NCI-H146 treated with DMSO at 0.1 percent for 48 hours (cell line): ENCODE measurements around the gene PRICKLE1.

Source experiments
- DNase-seq: peaks from one replicate; lab custom pipeline; 2025; ENCODE audit not compliant: unreplicated experiment; lab: John Stamatoyannopoulos, UW

The PRICKLE1 gene

GRCh38 chr12:42589465-42590329 lies at the start of gene PRICKLE1:
Gene PRICKLE1, minus strand, starts transcription at chr12:42589746. Its CDS starts 117,230 bp downstream, at chr12:42472516.
- DNase-seq: no peak

DNA sequence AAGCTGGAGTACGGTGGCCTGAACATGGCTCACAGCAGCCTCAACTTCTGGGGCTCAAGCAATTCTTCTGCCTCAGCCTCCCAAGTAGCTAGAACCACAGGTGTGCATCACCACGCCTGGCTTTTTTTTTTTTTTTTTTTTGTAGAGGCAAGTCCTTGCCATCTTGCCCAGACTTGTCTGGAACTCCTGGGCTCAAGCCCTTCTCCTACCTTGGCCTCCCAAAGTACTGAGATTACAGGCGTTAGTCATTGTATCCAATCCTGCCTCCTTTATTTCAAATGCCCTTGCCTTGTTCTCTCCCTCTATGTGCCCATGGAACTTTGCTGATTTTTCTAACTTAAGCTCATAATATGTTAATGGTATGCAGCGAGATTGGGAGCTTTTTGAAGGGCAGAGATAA lies 49.2 kb upstream of the PRICKLE1 start:
- DNase-seq: no peak

- no peak for DNase-seq
These were observed 48.5 kb upstream of the PRICKLE1 start for GRCh38 chr12:42638011-42638410.

DNA sequence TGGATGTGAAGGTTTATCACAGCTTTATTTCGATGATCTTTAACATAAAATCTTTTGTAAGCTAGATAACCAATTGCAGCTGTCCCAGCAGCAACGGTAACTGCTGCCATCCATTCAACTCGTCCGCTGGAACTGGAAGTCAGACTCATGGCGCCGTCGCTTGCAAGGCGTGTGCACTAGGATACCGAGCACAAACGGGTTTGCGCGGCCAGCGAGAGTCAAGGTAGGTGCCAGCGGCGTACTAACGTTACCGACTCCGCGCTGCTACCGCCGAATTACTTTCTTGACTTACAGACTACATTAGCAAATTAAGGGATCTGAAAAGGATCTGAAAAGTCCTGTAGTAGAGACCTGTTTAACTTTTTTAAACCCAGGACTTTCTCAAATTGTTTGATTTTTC lies 47.4 kb upstream of the PRICKLE1 start:
- DNase-seq: no peak

- DNase-seq: no peak
These were observed 44.0 kb upstream of the PRICKLE1 start for GRCh38 chr12:42633594-42633993.

DNA sequence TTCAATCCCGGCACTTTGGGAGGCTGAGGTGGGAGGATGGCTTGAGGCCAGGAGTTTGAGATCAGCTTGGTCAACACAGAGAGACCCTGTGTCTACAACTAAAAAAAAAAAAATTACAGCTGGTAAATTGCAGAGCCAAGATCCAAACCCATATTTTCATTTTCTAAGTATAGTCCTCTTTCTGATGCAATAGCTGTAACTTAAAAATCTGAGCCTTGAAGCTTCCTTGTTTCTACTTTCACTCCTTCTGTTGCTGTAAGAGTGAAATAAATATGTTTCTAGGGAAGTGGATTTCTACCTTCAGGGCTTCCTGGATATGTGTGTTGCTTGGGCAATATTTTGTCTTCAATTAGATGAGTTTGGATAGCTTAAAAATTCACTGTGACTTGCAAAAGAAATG lies 42.0 kb upstream of the PRICKLE1 start:
- no peak for DNase-seq

DNA sequence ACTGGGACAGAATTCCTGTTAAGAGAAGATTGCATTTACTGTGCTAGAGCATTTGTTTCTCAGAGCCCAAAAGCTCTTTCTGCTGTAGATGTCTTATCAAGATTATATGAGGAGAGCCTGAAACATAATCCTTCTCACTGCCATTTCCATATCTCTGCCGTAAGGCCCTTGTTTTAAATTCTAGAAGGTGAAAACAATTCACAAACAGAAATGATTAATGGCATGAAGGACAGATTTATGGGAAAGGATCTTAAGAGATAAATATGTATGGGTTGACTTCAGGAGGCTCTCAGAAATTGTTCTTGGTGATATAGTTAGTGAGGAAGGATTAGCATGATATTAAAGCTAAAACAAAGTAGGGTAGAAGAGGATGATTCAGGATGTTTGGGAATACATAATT lies 40.8 kb upstream of the PRICKLE1 start:
- DNase-seq: no peak

DNA sequence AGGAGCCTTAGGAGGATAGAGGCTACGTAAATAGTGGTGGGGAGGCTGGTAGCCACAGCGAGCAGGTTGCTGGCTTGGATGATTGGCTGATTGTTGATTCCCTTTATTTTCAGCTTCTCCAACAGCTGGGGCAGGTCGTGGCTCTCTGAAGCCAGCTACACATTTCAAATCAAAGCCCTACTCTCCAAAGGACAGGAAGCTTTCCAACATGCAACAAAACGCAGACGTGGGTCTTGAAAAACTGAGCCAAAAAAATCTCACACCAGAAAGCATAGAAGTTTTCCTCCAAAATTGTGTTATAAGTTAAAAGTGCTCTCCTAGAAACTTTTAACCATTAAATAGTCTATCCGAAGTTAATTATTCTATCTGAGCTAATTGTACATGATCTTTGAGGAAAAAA lies 37.6 kb upstream of the PRICKLE1 start:
- no peak for DNase-seq

DNA sequence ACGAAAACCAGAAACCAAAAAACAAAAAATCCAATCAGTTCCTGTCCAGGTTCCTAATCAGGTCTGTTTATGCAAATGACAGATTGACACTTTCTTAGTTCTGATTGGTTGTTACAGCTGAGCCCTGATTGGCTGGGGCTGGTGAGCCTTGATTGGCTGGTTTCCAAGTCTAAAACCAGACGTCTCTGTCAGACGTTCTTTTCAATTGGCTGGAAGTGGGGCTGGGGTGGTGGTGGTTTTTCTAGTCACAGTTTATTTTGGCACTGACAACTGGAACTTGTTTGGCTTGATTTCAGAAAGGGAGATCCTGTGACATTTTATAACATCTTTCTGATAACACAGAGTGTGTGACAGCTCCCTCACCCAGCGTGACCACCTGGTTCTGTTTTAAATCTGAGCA lies 36.1 kb upstream of the PRICKLE1 start:
- no peak for DNase-seq

GRCh38 chr12:42617622-42618021 lies 28.1 kb upstream of the PRICKLE1 start:
- no peak for DNase-seq

DNA sequence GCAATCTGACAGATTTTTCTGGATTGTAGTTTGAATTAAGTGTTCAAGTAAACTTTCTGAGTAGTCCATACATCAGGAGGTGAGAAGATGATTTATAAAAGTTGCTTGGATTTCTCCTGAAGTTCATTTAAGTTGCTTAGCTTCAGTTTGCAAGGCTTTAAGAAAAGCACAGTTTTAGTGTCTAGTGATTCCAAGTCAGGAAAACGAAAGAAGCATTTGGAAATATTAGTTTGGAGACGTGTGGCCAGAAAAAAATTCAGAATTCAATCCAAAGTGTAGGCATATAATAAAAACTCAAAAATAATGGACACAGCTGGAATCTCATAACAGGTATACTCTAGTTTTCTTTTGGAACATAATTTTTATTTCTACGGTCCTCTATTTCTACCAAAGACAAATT lies 25.5 kb upstream of the PRICKLE1 start:
- DNase-seq: no peak

- DNase-seq: no peak
These were observed 22.7 kb upstream of the PRICKLE1 start for GRCh38 chr12:42612231-42612613.

- no peak for DNase-seq
These were observed 22.2 kb upstream of the PRICKLE1 start for GRCh38 chr12:42611571-42612230.

DNA sequence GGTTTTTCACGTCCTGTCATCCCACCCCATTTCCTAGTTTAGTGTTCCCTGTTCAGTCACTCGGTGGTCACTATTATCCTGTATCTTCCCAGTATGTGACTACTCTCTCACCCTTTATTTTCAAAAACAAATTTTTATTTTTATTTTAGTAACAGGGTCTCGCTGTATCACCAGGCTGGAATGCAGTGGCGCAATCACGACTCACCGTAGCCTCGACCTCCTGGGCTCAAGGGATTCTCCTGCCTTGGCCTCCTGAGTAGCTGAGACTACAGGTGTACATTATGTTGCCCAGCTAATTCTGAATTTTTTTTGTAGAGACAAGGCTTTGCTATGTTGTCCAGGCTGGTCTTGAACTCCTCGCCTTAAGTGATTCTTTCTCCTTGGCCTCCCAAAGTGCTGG lies 20.1 kb upstream of the PRICKLE1 start:
- no peak for DNase-seq

DNA sequence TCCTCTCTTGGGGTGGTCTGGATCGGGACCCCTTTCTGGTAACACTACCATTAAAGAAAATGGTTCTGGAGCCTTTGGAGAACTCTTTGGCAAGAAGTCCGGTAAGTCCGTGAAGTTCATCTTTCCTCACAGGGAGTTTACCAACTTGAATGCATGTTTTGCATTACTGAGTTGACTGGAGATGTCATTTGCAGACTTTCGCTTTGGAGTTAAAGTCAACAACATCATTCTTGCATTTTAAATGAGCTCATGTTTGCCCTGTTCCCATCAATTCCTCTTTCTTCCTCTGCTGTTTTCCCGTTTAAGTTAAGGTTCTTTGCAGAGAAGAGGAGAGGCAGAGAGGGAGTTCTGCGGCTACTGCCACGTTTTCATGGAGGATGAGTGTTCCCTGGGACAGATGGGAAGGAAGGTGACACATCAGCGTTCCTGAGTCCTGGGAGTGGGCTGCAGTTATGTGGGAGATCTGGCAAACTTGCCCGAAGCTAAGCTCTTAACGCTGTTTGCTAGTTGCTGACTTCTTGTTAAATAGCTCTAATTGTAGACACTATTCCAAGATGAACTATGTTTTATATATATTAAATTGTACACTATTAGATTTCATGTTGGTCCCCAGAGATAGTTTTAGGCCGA lies 18.8 kb upstream of the PRICKLE1 start:
- no peak for DNase-seq

DNA sequence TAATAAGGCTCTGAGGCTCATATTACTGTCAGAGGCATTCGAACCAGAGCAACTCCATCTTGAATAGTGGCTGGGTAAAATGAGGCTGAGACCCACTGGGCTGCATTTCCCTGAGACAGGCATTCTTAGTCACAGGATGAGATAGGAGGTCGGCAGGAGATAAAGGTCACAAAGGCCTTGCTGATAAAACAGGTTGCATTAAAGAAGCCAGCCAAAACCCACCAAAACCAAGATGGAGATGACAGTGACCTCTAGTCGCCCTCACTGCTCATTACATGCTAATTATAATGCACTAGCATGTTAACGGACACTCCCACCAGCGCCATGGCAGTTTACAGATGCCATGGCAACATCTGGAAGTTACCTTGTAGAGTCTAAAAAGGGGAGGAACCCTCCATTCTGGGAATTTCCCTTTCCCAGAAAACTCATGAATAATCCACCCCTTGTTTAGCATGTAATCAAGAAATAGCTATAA lies 18.1 kb upstream of the PRICKLE1 start:
- DNase-seq: no peak

DNA sequence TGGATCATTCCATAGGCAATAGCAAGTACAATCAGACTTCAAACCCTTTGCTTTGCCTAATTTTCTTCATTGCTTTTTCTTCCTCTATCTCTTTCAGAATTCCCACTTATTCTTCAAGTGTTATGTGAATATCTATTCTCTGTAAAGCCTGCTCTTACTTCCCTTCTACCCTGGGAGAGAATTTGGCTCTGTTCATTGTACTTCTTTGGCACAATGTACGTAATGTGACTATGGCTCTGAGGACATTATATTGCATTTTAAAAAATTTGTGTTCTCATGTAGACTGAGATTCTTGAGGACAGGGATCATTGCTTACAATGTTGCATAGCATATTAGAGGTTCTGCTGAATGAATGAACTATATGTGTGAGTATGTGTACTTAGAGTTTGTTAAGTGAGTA lies 16.9 kb upstream of the PRICKLE1 start:
- DNase-seq: no peak

GRCh38 chr12:42605685-42606084 lies 16.1 kb upstream of the PRICKLE1 start:
- DNase-seq: no peak

GRCh38 chr12:42603246-42603990 lies 13.9 kb upstream of the PRICKLE1 start:
- no peak for DNase-seq

DNA sequence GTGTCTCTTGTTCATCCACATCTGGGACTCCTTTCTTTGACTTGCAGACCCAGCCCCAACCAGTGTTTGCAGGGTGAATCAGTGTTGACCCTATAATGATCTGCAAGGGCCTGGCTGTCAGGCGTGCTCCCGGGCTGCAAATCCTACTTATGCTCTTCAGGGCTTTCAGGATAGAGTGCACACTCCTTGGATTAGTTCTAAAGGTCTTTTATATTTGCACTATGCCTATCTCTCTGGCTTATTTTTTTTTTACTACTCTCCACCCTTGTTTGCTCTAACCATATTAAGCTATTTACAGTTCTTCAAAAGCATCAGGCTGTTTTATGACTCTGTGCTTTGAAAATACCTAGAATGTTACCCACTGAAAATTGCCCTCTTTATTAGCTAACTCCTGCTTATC lies 4.3 kb upstream of the PRICKLE1 start:
- DNase-seq: no peak

- DNase-seq: no peak
These were observed 886 bp upstream of the PRICKLE1 start for GRCh38 chr12:42590330-42590934.
